GM18870 (cell line): ENCODE data around the gene MATN1.
"Not testable (repeated sequence)": the region's sequence is repeated elsewhere in the genome, so short reads cannot be mapped to it uniquely, and the experiment has no call there.

Source experiments
- ATAC-seq: cut with Tn5 transposase; IDR thresholded peaks from one replicate; pipeline ENCODE4 v1.9.1; 2021; ENCODE audit warnings: moderate library complexity; ENCODE audit not compliant: unreplicated experiment

MATN1 gene, protein sequence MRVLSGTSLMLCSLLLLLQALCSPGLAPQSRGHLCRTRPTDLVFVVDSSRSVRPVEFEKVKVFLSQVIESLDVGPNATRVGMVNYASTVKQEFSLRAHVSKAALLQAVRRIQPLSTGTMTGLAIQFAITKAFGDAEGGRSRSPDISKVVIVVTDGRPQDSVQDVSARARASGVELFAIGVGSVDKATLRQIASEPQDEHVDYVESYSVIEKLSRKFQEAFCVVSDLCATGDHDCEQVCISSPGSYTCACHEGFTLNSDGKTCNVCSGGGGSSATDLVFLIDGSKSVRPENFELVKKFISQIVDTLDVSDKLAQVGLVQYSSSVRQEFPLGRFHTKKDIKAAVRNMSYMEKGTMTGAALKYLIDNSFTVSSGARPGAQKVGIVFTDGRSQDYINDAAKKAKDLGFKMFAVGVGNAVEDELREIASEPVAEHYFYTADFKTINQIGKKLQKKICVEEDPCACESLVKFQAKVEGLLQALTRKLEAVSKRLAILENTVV

DNA sequence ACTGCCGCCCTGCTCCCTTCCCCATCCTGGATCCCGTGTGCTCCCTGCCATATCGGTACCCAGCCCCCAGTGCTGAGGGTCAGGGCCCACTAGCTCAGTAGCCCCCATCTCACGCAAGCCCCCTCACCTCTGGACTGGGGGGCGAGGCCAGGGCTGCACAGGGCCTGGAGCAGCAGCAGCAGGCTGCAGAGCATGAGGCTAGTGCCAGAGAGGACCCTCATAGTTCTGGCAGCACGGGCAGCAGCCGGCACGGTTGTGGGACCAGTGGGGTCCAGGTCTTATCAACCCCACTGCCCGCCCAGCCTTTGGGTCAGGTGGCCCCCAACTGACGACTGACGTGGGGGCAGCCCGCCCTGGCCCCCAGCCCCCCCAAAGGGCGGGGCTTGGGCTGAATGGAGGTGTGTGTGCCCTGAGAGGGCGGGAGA is at the start of gene MATN1:
Gene MATN1, minus strand, starts transcription at position 255 of the 425 bp plus-strand sequence. Its CDS starts 34 bp downstream, at position 221.
- ATAC-seq = no peak

- no peak for ATAC-seq
Observed at GRCh38 chr1:30771005-30771404, 47.6 kb upstream of the MATN1 start.

DNA sequence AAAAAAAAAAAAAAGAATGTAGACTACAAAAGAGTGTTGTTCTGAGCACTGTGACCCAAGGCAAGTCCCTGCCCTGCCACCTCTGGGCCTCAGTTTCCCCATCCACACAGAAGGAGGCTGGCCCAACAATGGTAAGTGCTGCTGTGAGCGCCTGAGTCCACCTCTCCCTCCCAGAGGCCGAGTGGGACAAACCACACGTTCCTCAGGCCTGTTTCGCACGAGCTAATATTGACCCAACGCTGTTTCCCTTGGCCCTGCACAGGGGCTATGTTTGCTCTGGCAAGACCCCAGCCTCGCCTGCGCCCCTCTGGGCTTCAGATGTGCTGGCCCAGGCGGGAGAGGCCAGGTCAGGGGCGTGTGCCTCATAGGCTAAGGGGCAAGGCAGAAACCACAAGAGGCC is 46.8 kb upstream of the MATN1 start:
- no peak for ATAC-seq

DNA sequence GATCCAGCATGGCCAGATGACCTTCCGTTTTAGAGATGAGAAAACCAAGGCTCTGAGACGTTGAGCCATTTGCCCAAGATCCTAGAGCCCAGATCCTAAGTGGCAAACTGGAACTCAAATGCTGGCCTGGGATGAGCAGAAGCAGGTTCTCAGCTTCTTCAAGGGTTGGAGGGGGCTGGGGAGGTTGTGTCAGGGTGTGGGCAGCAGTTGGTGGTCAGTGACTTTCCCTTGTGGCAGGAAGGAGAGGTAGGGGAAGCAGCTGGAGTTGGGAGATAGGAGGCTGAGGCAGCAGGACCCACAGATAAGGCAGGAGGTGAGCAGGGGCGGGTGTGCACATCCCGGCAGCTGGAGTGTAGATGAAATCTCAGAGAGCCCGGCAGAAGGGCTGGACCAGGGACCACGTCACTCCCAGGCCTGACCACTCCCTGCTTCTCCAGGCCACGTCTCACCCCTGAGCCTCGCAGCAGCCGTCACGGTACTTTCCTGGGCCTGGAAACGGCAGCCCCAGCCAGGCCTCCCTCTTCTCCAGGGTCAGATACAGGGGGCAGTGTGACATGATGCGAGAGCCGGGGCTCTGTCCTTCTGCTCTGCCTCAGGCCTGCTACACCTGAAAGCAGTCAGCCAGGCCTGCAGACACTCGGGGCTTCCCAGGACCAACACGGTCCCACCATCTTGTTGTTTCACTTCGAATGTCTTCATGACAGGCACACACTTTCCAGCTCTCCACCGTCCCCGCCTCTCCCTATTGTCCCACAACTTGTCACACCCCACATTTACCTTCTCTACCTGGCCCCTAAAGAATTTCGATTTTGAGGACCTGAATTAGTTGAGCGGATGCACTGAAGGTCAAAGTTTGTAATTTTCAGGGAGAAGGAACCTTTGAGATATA is 45.7 kb upstream of the MATN1 start:
- ATAC-seq = no peak

- ATAC-seq = no peak
Observed at GRCh38 chr1:30768159-30768829, 44.9 kb upstream of the MATN1 start.

DNA sequence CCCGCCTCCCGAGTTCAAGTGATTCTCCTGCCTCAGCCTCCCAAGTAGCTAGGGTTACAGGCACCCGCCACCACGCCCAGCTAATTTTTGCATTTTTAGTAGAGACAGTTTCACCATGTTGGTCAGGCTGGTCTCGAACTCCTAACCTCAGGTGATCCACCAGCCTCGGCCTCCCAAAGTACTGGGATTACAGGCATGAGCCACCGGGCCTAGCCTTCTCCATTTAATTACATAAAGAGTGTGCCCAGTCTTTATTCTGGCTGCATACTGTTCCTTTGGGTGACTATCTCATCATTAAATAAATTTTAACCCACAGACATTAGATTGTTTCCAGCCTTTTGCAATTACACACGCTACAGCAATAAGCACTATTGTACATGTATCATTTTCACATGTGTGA is 43.6 kb upstream of the MATN1 start:
- not testable (repeated sequence) for ATAC-seq

- no peak for ATAC-seq
Observed at GRCh38 chr1:30765556-30766434, 42.4 kb upstream of the MATN1 start.

GRCh38 chr1:30764939-30765555 is 41.7 kb upstream of the MATN1 start:
- ATAC-seq = no peak

GRCh38 chr1:30764396-30764795 is 41.0 kb upstream of the MATN1 start:
- no peak for ATAC-seq

GRCh38 chr1:30763651-30764248 is 40.4 kb upstream of the MATN1 start:
- ATAC-seq = no peak

DNA sequence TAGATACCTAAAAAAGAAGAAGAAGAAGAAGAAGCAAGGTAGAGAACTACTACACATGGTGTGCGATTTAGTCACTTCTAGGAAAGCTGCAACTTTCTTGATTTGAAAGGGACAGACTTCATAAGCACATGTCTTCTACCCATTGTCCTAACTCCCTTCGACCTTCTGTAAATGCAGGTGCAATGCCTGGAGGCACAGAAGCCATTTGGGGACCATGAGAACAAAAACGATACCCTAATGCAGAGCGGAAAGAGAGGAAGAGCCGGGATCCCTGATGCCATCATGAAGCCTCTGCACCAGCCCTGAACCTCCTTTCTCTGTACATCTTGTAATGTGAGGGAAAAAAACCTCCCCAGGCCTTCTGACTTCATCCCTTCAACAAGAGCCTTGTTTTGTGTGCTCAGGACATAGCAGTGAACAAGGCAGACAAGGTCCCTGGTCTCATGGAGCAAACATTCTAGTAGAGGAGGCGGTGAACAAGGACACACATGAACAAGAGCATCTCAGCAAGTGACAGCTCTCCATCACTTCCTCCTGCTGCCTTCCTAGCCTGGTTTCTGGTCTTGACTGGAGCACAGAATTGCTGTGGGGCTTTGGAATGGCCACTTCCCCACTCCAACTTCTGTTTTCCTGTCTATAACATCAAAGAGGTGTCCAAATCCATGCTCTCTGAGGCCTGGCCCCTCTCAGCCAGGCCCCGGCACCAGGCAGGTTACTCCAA is 39.7 kb upstream of the MATN1 start:
- no peak for ATAC-seq

DNA sequence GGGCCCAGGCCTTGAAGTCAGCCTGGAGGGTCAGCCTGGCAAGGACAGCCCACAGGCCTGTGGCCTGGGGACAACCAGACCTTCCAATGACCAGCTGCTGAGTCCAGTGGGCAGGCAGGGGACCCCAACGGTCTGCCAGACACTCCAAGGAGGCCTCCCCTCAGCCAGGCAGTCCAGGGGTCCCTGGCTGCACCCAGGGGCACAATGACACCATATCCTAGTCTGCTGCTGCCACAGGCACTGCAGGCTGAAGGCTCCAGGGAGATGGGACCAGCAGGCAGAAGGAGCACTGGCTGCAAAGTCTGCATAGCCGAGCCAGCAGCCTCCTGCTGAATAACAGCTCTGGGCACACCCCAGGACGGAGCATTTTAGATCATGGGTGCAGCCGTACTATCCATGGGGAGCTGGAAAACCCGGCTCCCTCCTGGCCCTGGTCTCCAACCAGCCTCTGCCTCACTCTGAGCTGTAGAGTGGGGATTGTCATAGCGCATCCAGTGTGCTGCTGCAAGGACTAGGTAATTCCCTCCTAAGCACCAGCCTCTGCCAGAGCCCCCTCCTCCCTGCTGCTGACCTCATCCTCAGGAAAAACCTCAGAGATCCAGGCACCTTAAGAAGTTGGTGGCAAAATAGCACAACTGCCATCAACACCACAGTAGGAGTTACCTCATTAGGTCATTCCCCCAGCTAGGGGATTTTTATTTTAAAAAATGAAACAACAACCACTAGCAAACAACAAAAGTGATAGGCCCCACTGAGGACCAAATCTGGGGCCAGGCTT is 39.0 kb upstream of the MATN1 start:
- ATAC-seq = no peak

- ATAC-seq = no peak
Observed at GRCh38 chr1:30761381-30762151, 38.2 kb upstream of the MATN1 start.

DNA sequence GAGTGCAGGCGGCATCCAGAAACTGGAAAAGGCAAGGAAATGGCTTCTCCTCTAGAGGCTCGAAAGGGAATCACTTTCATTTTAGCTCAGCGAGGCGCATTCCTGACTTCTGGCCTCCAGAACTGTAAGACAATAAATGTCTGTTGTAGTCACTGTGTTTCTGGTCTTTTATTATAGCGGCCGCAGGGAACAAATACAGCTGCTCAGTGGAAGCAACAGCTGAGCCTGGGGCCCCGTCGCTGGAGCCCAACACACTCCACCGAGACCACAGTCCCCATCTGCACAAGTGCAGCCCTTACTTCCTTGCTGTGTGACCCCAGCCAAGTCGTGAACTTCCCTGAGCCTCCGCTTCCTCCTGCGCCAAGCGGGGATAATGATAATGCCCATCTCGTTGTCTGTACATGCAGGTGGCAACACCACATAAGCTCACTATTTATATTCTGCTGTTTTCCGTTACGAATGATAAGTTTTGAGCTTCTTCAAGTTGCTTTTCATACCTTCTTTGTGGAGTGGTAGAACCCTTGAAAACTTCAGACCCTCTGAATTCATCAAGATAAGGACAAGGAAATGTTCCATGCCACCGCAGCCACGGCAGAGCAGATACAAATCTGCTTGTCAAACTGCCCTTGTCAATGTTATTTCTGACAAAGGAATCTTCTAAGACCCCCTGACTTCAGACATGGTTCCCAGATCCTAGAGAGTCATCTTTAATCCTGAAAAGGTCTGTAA is 37.4 kb upstream of the MATN1 start:
- ATAC-seq = no peak

DNA sequence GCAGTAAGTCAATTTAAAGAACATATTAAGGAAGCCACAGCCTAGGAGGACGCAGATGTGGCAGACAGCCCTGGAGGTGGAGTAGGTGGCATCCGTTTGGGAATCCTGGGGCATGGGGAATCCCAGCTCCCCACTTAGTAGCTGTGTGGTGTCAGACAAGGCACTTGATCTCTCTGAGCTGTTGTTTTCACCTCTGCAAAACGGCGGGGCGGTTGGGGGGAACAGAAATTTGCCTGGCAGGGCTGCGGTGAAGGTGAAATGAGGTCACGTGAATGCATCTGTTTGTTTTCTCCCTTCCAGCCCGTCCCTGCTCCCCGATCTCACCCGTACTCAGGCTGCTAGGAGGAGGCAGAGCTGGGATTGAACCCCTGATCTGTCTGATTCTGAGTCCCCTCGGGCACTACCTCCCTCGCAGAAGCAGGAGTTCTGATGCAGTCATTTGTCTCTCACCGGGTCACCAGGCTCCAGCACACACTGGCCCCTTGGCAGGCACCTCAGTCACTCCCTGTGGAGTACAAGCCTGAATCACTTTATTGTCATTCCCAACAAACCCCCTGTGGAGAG is 36.4 kb upstream of the MATN1 start:
- no peak for ATAC-seq

DNA sequence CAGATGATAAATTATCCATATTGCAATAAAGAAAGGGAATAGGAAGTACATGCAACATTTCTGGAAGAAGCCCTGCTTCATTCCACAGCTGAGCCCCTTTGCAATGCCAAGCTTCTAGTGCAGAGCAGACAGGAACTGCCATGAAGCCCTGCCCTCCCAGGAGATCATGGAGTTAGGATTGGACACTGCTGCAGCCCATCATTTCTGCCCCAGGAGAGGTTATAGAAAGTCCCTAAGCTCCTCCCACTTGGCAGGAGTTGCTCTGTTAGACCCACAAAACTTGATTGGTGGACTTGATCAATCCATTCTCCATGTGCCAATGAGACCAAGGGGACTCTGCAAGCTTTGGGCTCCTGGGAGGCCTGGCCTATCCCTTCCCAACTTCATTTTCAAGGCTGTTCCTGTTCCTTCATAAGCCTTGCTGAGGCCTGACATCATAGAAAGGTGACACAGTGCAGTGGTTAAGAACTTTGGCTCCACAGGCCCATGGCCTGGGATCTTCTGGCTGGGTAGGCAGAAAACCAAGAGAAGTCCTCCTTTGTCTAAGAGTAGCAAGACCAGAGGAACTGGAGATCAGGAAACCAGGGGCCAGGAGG is 35.5 kb upstream of the MATN1 start:
- ATAC-seq = no peak
